Memory B cell (primary cell): Measurements from ENCODE around the gene AFG3L2.

Experiments
- ATAC-seq: fragments of 150-1000 bp; cut with Tn5 transposase; 2 replicates; pipeline ENCODE4 v1.10.0; 2021; ENCODE audit warnings: low read depth, mild to moderate bottlenecking, moderate library complexity
- DNase-seq, 2 donors: peaks; one replicate each; pipeline ENCODE4 v3.0.0; 2022; ENCODE audit warnings: low spot score in 2 of 2
- H3K27ac Mint-ChIP-seq: one replicate; pipeline ENCODE4 v1.8.0; 2022; ENCODE audit warnings: mild to moderate bottlenecking, moderate library complexity, mixed read lengths
- H3K27me3 Mint-ChIP-seq: one replicate; pipeline ENCODE4 v1.8.0; 2022; ENCODE audit warnings: mixed read lengths
- H3K36me3 Mint-ChIP-seq: one replicate; pipeline ENCODE4 v1.8.0; 2022; ENCODE audit warnings: mild to moderate bottlenecking, mixed read lengths
- H3K4me1 Mint-ChIP-seq: one replicate; pipeline ENCODE4 v1.8.0; 2022; ENCODE audit warnings: mixed read lengths
- H3K4me3 Mint-ChIP-seq: one replicate; pipeline ENCODE4 v1.8.0; 2022; ENCODE audit warnings: mild to moderate bottlenecking, moderate library complexity, mixed read lengths
- H3K9me3 Mint-ChIP-seq: one replicate; pipeline ENCODE4 v1.8.0; 2022; ENCODE audit warnings: mixed read lengths

The AFG3L2 gene

DNA sequence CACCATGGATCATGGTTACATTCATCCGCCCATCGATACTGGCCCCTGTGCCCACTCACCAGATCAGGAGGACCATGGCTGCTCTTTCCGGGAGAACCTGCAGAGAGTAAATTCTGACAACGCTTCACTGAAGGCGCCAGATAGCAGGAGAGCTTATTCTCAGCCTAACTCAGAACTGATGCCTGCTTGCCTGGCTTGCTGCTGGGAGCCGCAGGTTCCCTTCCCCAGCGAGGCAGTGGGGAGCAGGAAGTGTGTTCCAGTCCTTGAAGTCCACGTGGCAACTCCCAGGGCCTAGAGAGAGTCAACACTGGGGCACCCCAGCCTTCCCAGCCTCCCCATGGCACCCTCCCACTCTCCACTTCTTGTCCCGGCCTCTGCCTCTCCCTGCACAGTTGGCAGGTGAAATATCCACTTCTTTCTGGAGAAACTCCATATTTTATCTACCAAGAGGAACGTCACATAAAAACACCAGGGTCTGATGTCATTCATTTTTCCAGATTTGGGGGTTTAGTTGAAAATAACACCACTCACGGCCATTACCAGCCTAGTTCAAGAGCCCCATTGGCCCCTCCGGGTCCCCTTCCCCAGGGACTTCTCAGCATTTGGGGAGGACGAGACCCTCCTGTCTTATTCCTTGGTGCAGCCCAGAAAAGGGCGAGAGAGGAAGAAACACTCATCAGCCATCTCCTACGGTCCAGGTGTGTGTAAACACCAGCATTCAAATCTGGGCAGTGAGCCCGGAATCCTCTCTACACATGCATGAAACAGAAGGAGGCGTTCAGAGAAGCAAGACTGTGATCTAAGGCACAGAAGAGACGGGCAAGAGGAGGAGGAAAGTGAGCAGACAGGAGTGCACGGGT is 72.4 kb downstream of the AFG3L2 start:
- Mint-ChIP-seq H3K27ac (no peak overlapping the region), H3K4me1 (peaks cover 4% of the 10 kb centered on the region), H3K27me3 (peaks cover 21% of the 10 kb centered on the region), H3K4me3 (no peak overlapping the region), H3K36me3 (no peaks in the 10 kb centered on the region), H3K9me3 (no peaks in the 10 kb centered on the region)
- no peak for DNase-seq
- no peak for ATAC-seq

DNA sequence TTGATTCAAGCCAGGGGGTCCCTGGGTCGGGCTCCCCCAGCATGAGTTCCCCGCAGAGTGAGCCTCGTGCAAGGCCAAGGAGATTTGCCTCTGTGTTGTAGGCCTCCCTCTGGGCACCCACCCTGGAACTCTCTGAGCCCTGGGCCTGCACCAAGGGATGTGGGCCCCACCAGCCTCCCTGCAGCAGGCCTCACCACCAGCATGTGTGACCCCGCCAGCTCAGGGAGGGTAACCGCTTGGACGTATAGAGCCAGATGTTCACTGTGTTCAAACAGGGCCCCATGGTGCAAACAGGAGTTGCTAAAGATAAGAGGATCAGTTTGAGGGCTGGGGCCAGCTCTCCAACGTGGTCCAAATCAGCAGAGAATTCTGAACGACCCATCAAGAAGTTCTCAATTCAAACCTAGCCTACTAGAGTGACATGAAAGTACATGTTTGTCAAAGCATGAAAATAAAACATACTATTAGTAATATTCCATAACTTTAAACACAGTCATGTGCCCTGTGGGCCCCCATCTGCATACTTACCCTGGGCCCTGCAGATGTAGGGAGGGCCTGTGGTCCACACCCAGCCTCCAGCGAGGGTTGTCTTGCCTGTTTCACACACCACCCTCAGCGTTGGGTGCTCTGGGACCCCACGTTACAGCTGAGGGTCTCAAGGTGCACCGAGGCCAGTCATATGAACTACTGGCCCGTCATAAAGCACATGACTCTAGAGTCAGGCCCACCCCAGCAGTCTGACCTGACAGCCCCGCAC is 74.5 kb downstream of the AFG3L2 start:
- Mint-ChIP-seq H3K36me3 (no peaks in the 10 kb centered on the region), H3K9me3 (no peaks in the 10 kb centered on the region), H3K27ac (no peak overlapping the region), H3K27me3 (peaks cover 20% of the 10 kb centered on the region), H3K4me3 (no peak overlapping the region), H3K4me1 (peaks cover 4% of the 10 kb centered on the region)
- DNase-seq (no peak), ATAC-seq (no peak)

DNA sequence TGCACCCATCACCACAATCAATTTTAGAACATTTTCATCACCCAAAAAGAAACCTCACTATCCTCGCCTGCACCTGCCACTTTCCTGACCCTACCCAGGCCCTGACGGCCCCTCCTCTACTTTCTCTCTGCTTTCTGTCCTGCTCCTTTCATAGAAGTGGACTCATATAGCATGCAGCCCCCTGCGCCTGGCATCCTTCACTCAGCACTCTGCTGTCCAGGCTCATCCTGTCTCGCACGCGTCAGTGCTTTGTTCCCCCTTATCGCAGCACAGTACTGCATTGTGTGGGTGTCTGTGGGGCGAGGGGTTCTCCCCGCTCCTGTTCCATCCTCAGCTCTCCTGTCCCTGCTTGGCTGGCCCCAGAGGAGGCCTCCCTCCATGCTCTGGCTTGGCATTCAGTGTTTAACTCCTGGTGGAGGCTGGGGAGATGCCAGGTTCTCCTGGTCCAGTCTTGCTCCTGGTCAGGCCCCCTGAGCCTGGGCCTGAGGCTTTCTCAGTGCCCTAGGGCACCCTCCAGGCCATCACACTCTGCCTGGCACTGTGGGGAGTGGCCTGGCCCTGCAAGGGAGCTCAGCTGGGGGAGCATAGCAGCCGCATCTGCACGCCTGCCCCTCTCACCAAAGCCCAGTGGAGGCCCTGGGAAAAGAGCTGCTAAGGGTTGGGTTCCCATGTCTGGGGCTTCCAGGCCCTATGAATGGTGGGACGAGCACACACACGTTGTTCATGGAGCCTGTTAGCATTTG is 75.6 kb downstream of the AFG3L2 start:
- H3K36me3 Mint-ChIP-seq, result no peaks in the 10 kb centered on the region
- no peaks in the 10 kb centered on the region for H3K9me3 Mint-ChIP-seq
- no peak overlapping the region for H3K27ac Mint-ChIP-seq
- DNase-seq (no peak), ATAC-seq (no peak)
- H3K4me1 Mint-ChIP-seq, result no peaks in the 10 kb centered on the region
- H3K27me3 Mint-ChIP-seq, result peaks cover 15% of the 10 kb centered on the region
- no peak overlapping the region for H3K4me3 Mint-ChIP-seq

DNA sequence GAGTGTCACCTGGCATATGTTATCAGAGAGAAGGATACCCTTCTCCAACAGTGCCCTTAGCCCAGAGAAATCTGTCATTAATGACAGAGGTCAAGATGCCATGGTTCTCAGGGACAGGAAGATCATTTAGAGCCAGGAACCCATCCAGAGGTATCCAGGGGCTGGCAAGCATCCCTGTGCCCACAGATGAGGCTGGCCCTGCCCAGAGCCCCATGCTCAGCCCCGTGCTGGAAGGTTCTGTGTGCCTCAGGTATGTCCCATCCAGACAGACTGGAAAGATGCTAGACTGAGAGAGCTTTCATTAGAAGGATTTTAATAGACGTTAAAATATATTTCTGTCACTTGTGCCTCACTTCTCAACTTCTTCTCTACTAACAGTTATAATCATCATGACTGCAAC is 77.2 kb downstream of the AFG3L2 start:
- Mint-ChIP-seq H3K27me3 (peaks cover 12% of the 10 kb centered on the region), H3K4me3 (no peak overlapping the region), H3K9me3 (no peaks in the 10 kb centered on the region), H3K36me3 (no peaks in the 10 kb centered on the region), H3K27ac (no peak overlapping the region), H3K4me1 (no peaks in the 10 kb centered on the region)
- no peak for DNase-seq
- no peak for ATAC-seq

DNA sequence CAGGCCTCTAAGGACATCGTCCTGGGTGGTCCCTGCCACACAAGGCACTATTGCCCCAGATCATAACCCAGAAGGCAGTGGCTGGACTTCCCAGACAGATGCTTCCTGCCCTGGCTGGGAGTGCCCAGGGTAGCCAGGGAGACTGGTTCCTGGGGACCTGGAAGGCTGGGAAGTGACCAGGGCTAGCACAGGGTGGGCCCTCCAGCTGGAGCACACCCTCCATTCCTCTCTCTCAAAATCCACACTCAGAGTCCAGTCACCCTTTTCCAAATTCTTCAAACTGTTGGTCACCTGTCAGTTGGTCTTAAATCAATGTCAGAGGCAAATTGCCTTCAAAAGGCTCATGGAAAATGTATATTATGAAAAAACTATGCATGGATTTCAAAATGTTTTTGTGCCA is 80.6 kb downstream of the AFG3L2 start:
- Mint-ChIP-seq H3K4me1 (no peaks in the 10 kb centered on the region), H3K9me3 (no peaks in the 10 kb centered on the region), H3K4me3 (no peak overlapping the region), H3K27me3 (peaks cover 10% of the 10 kb centered on the region), H3K27ac (no peak overlapping the region), H3K36me3 (no peaks in the 10 kb centered on the region)
- DNase-seq (no peak), ATAC-seq (no peak)

DNA sequence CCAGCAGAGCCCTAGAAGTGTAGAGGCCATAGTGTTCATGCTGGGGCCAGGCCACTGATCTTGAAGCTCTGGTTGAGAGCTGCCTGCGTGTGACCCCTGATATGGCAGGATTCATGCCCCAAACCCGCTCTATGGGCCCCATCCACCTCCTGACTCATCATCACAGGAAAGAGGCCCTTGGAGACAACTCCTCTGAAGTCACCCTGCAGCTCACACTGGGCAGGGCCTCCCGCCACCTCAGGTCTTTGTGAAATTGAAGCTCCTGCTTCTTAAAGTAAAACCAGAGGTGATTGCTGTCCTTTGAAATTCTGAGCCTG is 81.0 kb downstream of the AFG3L2 start:
- H3K27ac Mint-ChIP-seq, result no peak overlapping the region
- H3K4me1 Mint-ChIP-seq, result no peaks in the 10 kb centered on the region
- peaks cover 7% of the 10 kb centered on the region for H3K27me3 Mint-ChIP-seq
- no peaks in the 10 kb centered on the region for H3K9me3 Mint-ChIP-seq
- DNase-seq, result no peak
- ATAC-seq, result no peak
- no peaks in the 10 kb centered on the region for H3K36me3 Mint-ChIP-seq
- H3K4me3 Mint-ChIP-seq, result no peak overlapping the region

DNA sequence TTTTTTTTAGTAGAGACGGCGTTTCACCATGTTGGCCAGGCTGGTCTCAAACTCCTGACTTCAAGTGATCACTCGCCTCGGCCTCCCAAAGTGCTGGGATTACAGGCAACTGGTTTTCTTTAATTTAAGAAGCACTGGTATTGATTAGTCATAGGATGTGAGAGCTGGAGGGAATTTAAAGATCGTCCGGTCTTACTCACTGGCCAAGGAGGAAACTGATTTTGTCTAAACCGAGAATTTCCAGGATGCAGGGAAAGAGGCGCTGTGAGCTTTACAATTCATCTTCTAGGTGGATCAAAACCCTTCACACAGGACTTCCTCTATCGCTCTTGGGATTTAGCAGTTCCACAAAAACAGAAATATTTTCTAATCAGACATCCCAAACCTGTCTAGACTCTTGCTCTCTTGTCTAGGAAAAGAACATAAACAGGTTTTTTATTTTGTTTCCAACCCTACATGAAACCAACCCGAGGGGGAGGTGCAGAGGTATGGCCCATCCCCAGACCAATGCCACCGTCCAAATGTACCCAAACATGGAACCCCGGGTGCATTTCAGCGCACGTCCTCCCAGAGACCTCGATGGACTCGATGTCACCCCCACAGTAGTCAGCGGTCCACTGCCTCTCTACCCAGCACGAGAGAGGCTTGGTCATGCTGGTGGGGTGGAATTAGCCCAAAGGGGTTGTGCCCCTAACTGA is 81.5 kb downstream of the AFG3L2 start:
- Mint-ChIP-seq H3K27me3 (peaks cover 4% of the 10 kb centered on the region), H3K36me3 (no peaks in the 10 kb centered on the region), H3K4me1 (no peaks in the 10 kb centered on the region), H3K4me3 (no peak overlapping the region), H3K9me3 (no peaks in the 10 kb centered on the region), H3K27ac (no peak overlapping the region)
- DNase-seq (no peak), ATAC-seq (no peak)

DNA sequence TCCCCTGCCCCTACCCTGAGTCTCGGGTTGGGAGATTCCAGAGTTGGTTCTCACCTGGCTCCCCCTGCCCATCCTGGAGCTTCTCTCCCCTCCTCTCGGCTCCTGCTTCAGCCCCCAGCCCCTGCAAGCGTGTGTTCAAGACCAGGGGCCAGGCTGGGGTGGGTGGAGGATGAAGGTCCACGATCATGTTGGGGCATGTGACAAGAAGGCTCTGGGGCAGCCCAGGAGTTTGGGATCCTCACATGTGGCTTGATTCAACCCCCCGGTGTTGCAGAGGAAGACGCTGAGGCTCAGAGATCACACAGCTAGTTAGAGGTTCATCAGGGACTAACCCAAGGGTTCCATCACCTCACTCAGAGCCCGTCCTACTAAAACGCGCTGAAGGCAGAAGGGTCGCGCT is 83.2 kb downstream of the AFG3L2 start:
- Mint-ChIP-seq H3K4me1 (no peaks in the 10 kb centered on the region), H3K27me3 (peaks cover 12% of the 10 kb centered on the region), H3K9me3 (no peaks in the 10 kb centered on the region), H3K36me3 (no peaks in the 10 kb centered on the region), H3K27ac (no peak overlapping the region), H3K4me3 (no peak overlapping the region)
- ATAC-seq (no peak), DNase-seq (no peak)

DNA sequence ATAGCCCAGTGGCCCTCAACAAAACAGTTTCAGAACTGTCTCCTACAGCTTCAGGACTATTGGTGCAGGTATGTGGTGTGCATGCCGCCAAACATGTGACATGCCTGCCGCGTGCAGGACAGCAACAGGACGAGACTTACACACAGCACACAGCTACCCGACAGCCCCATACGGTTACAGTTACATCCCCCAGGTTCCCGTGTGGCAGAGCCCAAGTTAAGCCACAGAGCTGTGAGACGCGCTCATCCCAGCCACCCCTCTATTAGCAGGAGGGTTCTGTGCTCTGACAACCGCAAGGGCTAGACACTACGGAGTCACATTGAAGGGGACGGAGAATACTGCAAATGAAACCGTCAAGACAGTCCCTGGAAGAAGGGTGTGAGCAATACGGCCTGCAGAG is 85.3 kb downstream of the AFG3L2 start:
- Mint-ChIP-seq H3K27me3 (peaks cover 15% of the 10 kb centered on the region), H3K27ac (no peak overlapping the region), H3K36me3 (no peaks in the 10 kb centered on the region), H3K4me1 (no peaks in the 10 kb centered on the region), H3K9me3 (no peaks in the 10 kb centered on the region), H3K4me3 (no peak overlapping the region)
- ATAC-seq (no peak), DNase-seq (no peak)

DNA sequence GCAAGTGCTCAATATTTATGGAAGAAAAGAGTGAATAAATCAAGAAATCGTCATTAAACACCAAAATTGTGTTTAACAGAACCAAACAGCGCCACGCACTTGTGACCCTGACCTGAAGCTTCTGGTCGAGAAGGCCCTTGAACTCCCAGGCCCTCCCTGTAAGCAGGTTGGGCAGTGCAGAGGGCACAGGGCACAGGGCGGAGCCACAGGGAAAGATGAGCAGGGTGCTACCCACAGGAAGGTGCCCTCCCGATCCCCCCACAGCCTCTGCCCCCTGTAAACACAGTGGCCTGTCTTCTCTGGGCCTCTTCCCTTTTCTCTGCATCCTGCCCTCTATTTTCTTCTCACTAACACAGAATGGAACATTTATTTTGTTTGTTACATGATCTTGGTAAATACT is 85.9 kb downstream of the AFG3L2 start:
- H3K4me1 Mint-ChIP-seq, result no peaks in the 10 kb centered on the region
- no peak overlapping the region for H3K27ac Mint-ChIP-seq
- DNase-seq (no peak), ATAC-seq (no peak)
- no peaks in the 10 kb centered on the region for H3K9me3 Mint-ChIP-seq
- no peaks in the 10 kb centered on the region for H3K36me3 Mint-ChIP-seq
- H3K27me3 Mint-ChIP-seq, result peaks cover 15% of the 10 kb centered on the region
- no peak overlapping the region for H3K4me3 Mint-ChIP-seq

DNA sequence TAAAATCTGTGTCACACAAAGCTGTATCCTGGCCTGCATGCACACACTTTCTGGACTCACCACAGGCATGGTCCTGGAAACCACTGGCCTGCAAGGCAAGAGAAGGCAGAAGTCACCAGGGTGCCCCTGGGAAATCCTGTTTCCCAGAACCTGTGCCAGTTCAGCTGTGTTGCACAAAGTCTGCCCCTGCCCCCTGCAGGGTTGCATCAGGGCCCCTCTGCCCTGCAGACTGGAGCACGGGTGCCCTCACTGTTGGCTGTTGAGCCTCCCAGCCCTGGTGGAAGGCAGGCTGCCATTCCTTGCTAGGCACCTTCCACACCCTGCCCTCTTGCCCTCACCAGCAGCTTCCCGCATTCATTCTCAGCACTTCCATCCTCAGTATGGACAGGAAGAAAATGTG is 86.9 kb downstream of the AFG3L2 start:
- Mint-ChIP-seq H3K36me3 (no peaks in the 10 kb centered on the region), H3K4me1 (no peaks in the 10 kb centered on the region), H3K27ac (no peak overlapping the region), H3K9me3 (no peaks in the 10 kb centered on the region), H3K4me3 (no peak overlapping the region), H3K27me3 (peaks cover 15% of the 10 kb centered on the region)
- ATAC-seq (no peak), DNase-seq (no peak)

DNA sequence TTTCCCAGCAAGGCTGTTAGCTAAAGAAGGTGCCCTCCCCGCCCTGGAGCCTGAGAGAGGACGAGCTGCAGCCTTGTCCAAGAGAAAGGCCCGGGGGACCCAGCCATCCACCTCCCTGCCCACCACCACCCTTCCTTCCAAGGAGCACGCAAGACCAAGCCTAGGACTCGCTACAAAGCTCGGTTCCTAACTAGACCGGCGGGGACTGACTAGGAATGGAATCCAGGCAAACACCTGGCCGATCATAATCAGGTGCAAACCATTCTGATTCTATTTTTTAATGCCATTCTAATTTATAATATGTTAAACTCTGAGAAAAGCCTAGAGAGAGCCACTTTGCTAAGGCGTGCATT is 88.6 kb downstream of the AFG3L2 start:
- H3K27me3 Mint-ChIP-seq, result peaks cover 12% of the 10 kb centered on the region
- DNase-seq, result no peak
- no peak for ATAC-seq
- H3K4me3 Mint-ChIP-seq, result no peak overlapping the region
- H3K4me1 Mint-ChIP-seq, result no peaks in the 10 kb centered on the region
- H3K27ac Mint-ChIP-seq, result no peak overlapping the region
- H3K36me3 Mint-ChIP-seq, result no peaks in the 10 kb centered on the region
- H3K9me3 Mint-ChIP-seq, result no peaks in the 10 kb centered on the region

DNA sequence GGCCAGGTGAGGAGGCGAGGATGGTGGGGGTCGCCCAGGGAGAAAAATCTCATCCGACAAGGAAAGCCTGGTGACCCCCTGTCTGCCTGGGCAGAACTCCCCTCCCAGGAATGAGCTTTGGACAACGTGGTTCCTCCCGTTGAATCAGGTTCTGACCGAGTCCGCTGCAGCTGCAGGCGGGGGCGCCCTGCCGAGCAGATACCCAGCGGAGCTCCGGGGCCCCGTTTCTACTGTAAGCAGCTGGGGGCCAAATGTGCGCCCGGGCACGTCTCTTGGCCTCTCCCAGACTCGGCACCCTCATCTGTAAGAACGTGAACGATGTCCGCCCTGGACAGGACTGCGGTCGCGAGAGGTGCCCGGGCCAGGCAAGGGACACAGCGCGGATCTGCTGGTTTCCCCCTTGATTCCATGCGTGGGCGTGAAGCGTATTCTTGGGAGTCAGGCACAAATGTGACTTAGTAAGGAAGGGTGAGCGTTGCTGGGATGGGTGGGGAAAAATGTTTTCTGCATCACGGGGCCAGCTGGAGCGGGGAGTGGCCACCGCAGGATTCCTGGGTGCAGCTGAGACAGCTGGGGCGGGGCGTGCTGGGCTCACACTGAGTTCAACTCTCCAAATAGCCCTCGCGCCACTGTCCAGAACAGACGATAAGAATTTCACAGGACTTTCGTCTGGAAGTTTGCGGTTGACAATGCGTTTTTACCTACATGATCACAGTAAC is 89.2 kb downstream of the AFG3L2 start:
- Mint-ChIP-seq H3K27me3 (peaks cover 13% of the 10 kb centered on the region), H3K4me1 (no peaks in the 10 kb centered on the region), H3K27ac (no peak overlapping the region), H3K36me3 (no peaks in the 10 kb centered on the region), H3K9me3 (no peaks in the 10 kb centered on the region), H3K4me3 (no peak overlapping the region)
- DNase-seq, result no peak
- ATAC-seq, result no peak
